A673 (cell line): ENCODE measurements around the gene VAMP4.

Experiments used
- EZH2 ChIP-seq: fragments of 200-600 bp; sonication (generic); IDR thresholded peaks from 2 replicates; pipeline ENCODE4 v1.6.1; 2017; ENCODE audit warnings: borderline replicate concordance, low read depth, mild to moderate bottlenecking, mixed read lengths, antibody characterized with exemption, low read length; ENCODE audit not compliant: poor library complexity, severe bottlenecking
- TF ChIP-seq, protein P1 (sequence below): fragments of 300-800, 200-600 bp; sonication (generic); conservative IDR thresholded peaks from 2 replicates; pipeline ENCODE4 v1.5.1; 2017; ENCODE audit warnings: low read depth, mild to moderate bottlenecking, antibody characterized with exemption, low read length, moderate library complexity, mixed read lengths

DNA sequence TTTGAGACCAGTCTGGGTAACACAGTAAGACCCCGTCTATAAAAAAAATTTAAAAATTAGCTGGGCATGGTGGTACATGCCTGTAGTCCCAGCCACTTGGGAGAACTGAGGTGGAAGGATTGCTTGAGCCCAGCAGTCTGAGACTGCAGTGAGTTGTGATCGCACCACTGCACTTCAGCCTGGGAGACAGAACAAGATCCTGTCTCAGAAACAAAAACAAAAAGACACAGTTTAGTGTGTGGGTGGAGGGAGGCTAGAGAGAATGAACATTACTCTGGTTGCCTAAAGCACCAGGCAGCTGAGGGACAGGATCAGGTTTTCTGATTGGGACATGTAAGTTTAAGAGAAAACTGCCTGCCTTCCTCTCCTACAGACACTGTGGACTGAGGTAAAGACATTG, 42.3 kb downstream of the VAMP4 start:
- TF ChIP-seq, protein P1, sequence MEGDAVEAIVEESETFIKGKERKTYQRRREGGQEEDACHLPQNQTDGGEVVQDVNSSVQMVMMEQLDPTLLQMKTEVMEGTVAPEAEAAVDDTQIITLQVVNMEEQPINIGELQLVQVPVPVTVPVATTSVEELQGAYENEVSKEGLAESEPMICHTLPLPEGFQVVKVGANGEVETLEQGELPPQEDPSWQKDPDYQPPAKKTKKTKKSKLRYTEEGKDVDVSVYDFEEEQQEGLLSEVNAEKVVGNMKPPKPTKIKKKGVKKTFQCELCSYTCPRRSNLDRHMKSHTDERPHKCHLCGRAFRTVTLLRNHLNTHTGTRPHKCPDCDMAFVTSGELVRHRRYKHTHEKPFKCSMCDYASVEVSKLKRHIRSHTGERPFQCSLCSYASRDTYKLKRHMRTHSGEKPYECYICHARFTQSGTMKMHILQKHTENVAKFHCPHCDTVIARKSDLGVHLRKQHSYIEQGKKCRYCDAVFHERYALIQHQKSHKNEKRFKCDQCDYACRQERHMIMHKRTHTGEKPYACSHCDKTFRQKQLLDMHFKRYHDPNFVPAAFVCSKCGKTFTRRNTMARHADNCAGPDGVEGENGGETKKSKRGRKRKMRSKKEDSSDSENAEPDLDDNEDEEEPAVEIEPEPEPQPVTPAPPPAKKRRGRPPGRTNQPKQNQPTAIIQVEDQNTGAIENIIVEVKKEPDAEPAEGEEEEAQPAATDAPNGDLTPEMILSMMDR, result no peak
- no peak for TF ChIP-seq EZH2
